Nephron (organoid): Measurements from ENCODE around the gene NDUFAF2.
"Not testable (repeated sequence)": the region's sequence is repeated elsewhere in the genome, so short reads cannot be mapped to it uniquely, and the experiment has no call there.

Source experiments
- H3K27ac Mint-ChIP-seq, 3 experiments: 2 replicates each; pipeline ENCODE4 v1.8.0; 2020; ENCODE audit warnings: mixed read lengths in 3 of 3, mild to moderate bottlenecking in 2 of 3, moderate library complexity in 1 of 3
- H3K27me3 Mint-ChIP-seq: 2 replicates; pipeline ENCODE4 v1.8.0; 2021; ENCODE audit warnings: low read depth, mild to moderate bottlenecking, moderate library complexity, mixed read lengths
- H3K36me3 Mint-ChIP-seq: 2 replicates; pipeline ENCODE4 v1.8.0; 2020; ENCODE audit warnings: low read depth, mixed read lengths
- H3K4me1 Mint-ChIP-seq: 2 replicates; pipeline ENCODE4 v1.8.0; 2020; ENCODE audit warnings: mixed read lengths
- H3K4me3 Mint-ChIP-seq, 3 experiments: 2 replicates each; pipeline ENCODE4 v1.8.0; 2020; ENCODE audit warnings: mild to moderate bottlenecking in 3 of 3, mixed read lengths in 3 of 3, moderate library complexity in 2 of 3
- H3K9me3 Mint-ChIP-seq: 2 replicates; pipeline ENCODE4 v1.8.0; 2020; ENCODE audit warnings: mixed read lengths
- CTCF ChIP-seq, 3 experiments: fragments of 200-600 bp; sonication (generic); IDR thresholded peaks; one replicate each; pipeline ENCODE4 v1.5.0; 2021; ENCODE audit warnings: antibody characterized with exemption in 3 of 3; ENCODE audit not compliant: unreplicated experiment in 3 of 3

Gene NDUFAF2

GRCh38 chr5:61030163-61030482 lies 85.1 kb downstream of the NDUFAF2 start:
- no peaks in the 10 kb centered on the region for H3K36me3 Mint-ChIP-seq
- no peak overlapping the region for H3K4me3 Mint-ChIP-seq
- H3K9me3 Mint-ChIP-seq, result peaks cover 10% of the 10 kb centered on the region
- no peaks in the 10 kb centered on the region for H3K4me1 Mint-ChIP-seq
- H3K27ac Mint-ChIP-seq, result no peak overlapping the region
- H3K27me3 Mint-ChIP-seq, result no peaks in the 10 kb centered on the region
- TF ChIP-seq CTCF (IDR thresholded peaks at IDR 0.05; ENCODE audit: unreplicated experiment in 3 of 3), result no peak

GRCh38 chr5:61031301-61031700 lies 86.3 kb downstream of the NDUFAF2 start:
- peaks cover 10% of the 10 kb centered on the region for H3K9me3 Mint-ChIP-seq
- H3K4me3 Mint-ChIP-seq, H3K27me3 Mint-ChIP-seq, H3K36me3 Mint-ChIP-seq, H3K4me1 Mint-ChIP-seq, H3K27ac Mint-ChIP-seq: not testable (repeated sequence)

GRCh38 chr5:61044545-61044944 lies 99.5 kb downstream of the NDUFAF2 start:
- Mint-ChIP-seq H3K9me3 (peaks cover 4% of the 10 kb centered on the region), H3K4me3 (no peak overlapping the region), H3K4me1 (no peaks in the 10 kb centered on the region), H3K27ac (no peak overlapping the region), H3K36me3 (peaks cover 3% of the 10 kb centered on the region), H3K27me3 (no peaks in the 10 kb centered on the region)
- no peak for TF ChIP-seq CTCF (IDR thresholded peaks at IDR 0.05; ENCODE audit: unreplicated experiment in 3 of 3)

- Mint-ChIP-seq H3K4me1 (peaks cover 9% of the 10 kb centered on the region), H3K27me3 (no peaks in the 10 kb centered on the region), H3K27ac (no peak overlapping the region), H3K36me3 (peaks cover 3% of the 10 kb centered on the region), H3K4me3 (no peak overlapping the region), H3K9me3 (peaks cover 4% of the 10 kb centered on the region)
- TF ChIP-seq CTCF (IDR thresholded peaks at IDR 0.05; ENCODE audit: unreplicated experiment in 3 of 3), result no peak
Measured at GRCh38 chr5:61047346-61047745, 102.3 kb downstream of the NDUFAF2 start.

- H3K4me1 Mint-ChIP-seq, result peaks cover 9% of the 10 kb centered on the region
- no peaks in the 10 kb centered on the region for H3K27me3 Mint-ChIP-seq
- no peak overlapping the region for H3K27ac Mint-ChIP-seq
Measured at GRCh38 chr5:61048534-61048933, 103.5 kb downstream of the NDUFAF2 start.

GRCh38 chr5:61050292-61050691 lies 105.3 kb downstream of the NDUFAF2 start:
- H3K27me3 Mint-ChIP-seq, result no peaks in the 10 kb centered on the region
- H3K27ac Mint-ChIP-seq, result no peak overlapping the region
- H3K4me1 Mint-ChIP-seq, result peaks cover 9% of the 10 kb centered on the region
- no peak for TF ChIP-seq CTCF (IDR thresholded peaks at IDR 0.05; ENCODE audit: unreplicated experiment in 3 of 3)
- no peak overlapping the region for H3K4me3 Mint-ChIP-seq
- H3K9me3 Mint-ChIP-seq, result peaks cover 4% of the 10 kb centered on the region
- no peaks in the 10 kb centered on the region for H3K36me3 Mint-ChIP-seq

More at GRCh38 chr5:61048534-61048933, 103.5 kb downstream of the NDUFAF2 start:
- peaks cover 3% of the 10 kb centered on the region for H3K36me3 Mint-ChIP-seq
- peaks cover 4% of the 10 kb centered on the region for H3K9me3 Mint-ChIP-seq
- TF ChIP-seq CTCF (IDR thresholded peaks at IDR 0.05; ENCODE audit: unreplicated experiment in 3 of 3), result no peak
- no peak overlapping the region for H3K4me3 Mint-ChIP-seq
